Lung (tissue), 12 donors: ENCODE data around the gene BMP6. TPM values are rescaled to one million over a fixed set of nuclear protein-coding genes. Genes with fewer than 3 reads are reported as not detected.

Experiments used
- ATAC-seq: fragments of 200-7000 bp; cut with Tn5 transposase; one replicate; pipeline ENCODE4 v1.9.1; 2020; ENCODE audit warnings: moderate number of reproducible peaks; ENCODE audit not compliant: insufficient read depth, low FRiP score
- DNase-seq, 3 donors: peaks; one replicate each; pipeline ENCODE4 v3.0.0-alpha.2; 2013 to 2017
- H3K27ac ChIP-seq, 2 donors: one replicate each; pipeline ENCODE4 v1.5.1; 2013; ENCODE audit warnings: mild to moderate bottlenecking in 2 of 2, moderate library complexity in 2 of 2, control low read depth in 1 of 2, inconsistent platforms in 1 of 2, low read depth in 1 of 2, low read length in 1 of 2
- H3K27me3 ChIP-seq, 3 donors: one replicate each; pipeline ENCODE4 v1.5.1; 2013; ENCODE audit warnings: low read length in 2 of 3; ENCODE audit not compliant: control insufficient read depth in 3 of 3, insufficient read depth in 3 of 3
- H3K36me3 ChIP-seq, 4 donors: one replicate each; pipeline ENCODE4 v1.5.1; 2013; ENCODE audit warnings: low read length in 4 of 4, mild to moderate bottlenecking in 1 of 4, moderate library complexity in 1 of 4; ENCODE audit not compliant: control insufficient read depth in 4 of 4, insufficient read depth in 4 of 4
- H3K4me1 ChIP-seq, 5 donors: one replicate each; pipeline ENCODE4 v1.5.1; 2013; ENCODE audit warnings: low read length in 5 of 5, mild to moderate bottlenecking in 2 of 5, moderate library complexity in 1 of 5; ENCODE audit not compliant: control insufficient read depth in 5 of 5, insufficient read depth in 5 of 5
- H3K4me3 ChIP-seq: one replicate; pipeline ENCODE4 v1.5.1; 2013; ENCODE audit warnings: mild to moderate bottlenecking, control low read depth, moderate library complexity
- H3K9ac ChIP-seq, 2 donors: one replicate each; pipeline ENCODE4 v1.5.1; 2013; ENCODE audit warnings: low read length in 2 of 2, control low read depth in 1 of 2; ENCODE audit not compliant: insufficient read depth in 1 of 2
- H3K9me3 ChIP-seq, 4 donors: one replicate each; pipeline ENCODE4 v1.5.1; 2013; ENCODE audit warnings: low read length in 3 of 4, mild to moderate bottlenecking in 1 of 4, moderate library complexity in 1 of 4; ENCODE audit not compliant: control insufficient read depth in 4 of 4, insufficient read depth in 3 of 4
- CTCF ChIP-seq: IDR thresholded peaks from 2 replicates; pipeline ENCODE4 v1.5.1; 2012; ENCODE audit warnings: mild to moderate bottlenecking; ENCODE audit errors: control extremely low read depth, extremely low read depth
- WGBS, 2 donors: extraction: QIAGEN DNeasy Blood & Tissue Kit; methylation state at CpG; one replicate each; pipeline ENCODE4 v1.1.7; 2013; 5-methylcytosine and 5-hydroxymethylcytosine counted together
- polyA plus RNA-seq, 2 donors: library from polyadenylated mRNA; stranded (reverse); fragments of 200-250 nt; gene quantifications; one replicate each; pipeline ENCODE4 v1.2.1, GENCODE V29; 2013
- total RNA-seq, 2 donors: library from RNA; depleted of rRNA in 1 of 2; stranded (reverse); fragments of >200 nt in 1 of 2; gene quantifications; one replicate each; pipeline ENCODE4 v1.2.1, GENCODE V29; 2014 to 2021
- donor health status: control.
- donor health status: control.
- donor health status: Bipolar disorder and iron deficiency.
- donor health status: healthy.
- donor health status: DM: yes; HTN: yes; CAD: no.

BMP6 gene
- total and polyA plus RNA-seq, 4 donors, result 2.3 to 17.3 (median 10.6) TPM

GRCh38 chr6:7899101-7899888 lies 173.4 kb downstream of the BMP6 start:
- H3K4me1 ChIP-seq, result peaks cover 0 to 23% (median 6%) of the 10 kb centered on the region in 5 donors
- H3K27me3 ChIP-seq, result no peaks in the 10 kb centered on the region
- no peak overlapping the region for H3K4me3 ChIP-seq
- H3K36me3 ChIP-seq, result peaks cover 49 to 63% (median 52%) of the 10 kb centered on the region in 4 donors
- 75 to 86% methylated on average over 5 of the region's 5 CpGs for WGBS, 2 donors
- H3K9ac ChIP-seq, result no peak overlapping the region
- no peak for TF ChIP-seq CTCF
- H3K9me3 ChIP-seq, result no peaks in the 10 kb centered on the region
- peak; percentile 10 for ATAC-seq
- DNase-seq, result peak; percentile 60 to 92 (median 87)
- H3K27ac ChIP-seq, result no peak overlapping the region

GRCh38 chr6:7899889-7900213 lies 174.0 kb downstream of the BMP6 start:
- Histone ChIP-seq H3K4me3 (no peak overlapping the region), H3K9me3 (no peaks in the 10 kb centered on the region), H3K9ac (no peak overlapping the region), H3K36me3 (peaks cover 48 to 63% (median 56%) of the 10 kb centered on the region in 4 donors), H3K27me3 (no peaks in the 10 kb centered on the region), H3K4me1 (peaks cover 4 to 23% (median 9%) of the 10 kb centered on the region in 5 donors), H3K27ac (no peak overlapping the region)
- DNase-seq (no peak), ATAC-seq (no peak)
- TF ChIP-seq CTCF, result no peak
- WGBS, 2 donors, result 68 to 78% methylated on average over 4 of the region's 4 CpGs

- Histone ChIP-seq H3K27me3 (no peaks in the 10 kb centered on the region), H3K9me3 (no peaks in the 10 kb centered on the region), H3K36me3 (peaks cover 41 to 56% (median 49%) of the 10 kb centered on the region in 4 donors), H3K27ac (no peak overlapping the region), H3K9ac (no peak overlapping the region), H3K4me1 (peaks cover 5 to 23% (median 7%) of the 10 kb centered on the region in 5 donors), H3K4me3 (no peak overlapping the region)
- 85 to 86% methylated on average over 2 of the region's 2 CpGs for WGBS, 2 donors
- no peak for DNase-seq
- TF ChIP-seq CTCF, result no peak
- no peak for ATAC-seq
Observed at GRCh38 chr6:7900621-7901020, 174.7 kb downstream of the BMP6 start.

- no peak for DNase-seq
- H3K9me3 ChIP-seq, result no peaks in the 10 kb centered on the region
- TF ChIP-seq CTCF, result no peak
- H3K36me3 ChIP-seq, result peaks cover 40 to 53% (median 45%) of the 10 kb centered on the region in 4 donors
- H3K27ac ChIP-seq, result no peak overlapping the region
- no peak for ATAC-seq
- WGBS, 2 donors, result 85 to 93% methylated on average over 9 of the region's 9 CpGs
- H3K4me1 ChIP-seq, result peaks cover 5 to 23% (median 7%) of the 10 kb centered on the region in 5 donors
- no peak overlapping the region for H3K4me3 ChIP-seq
- H3K9ac ChIP-seq, result no peak overlapping the region
- H3K27me3 ChIP-seq, result no peaks in the 10 kb centered on the region
Observed at GRCh38 chr6:7901056-7901455, 175.2 kb downstream of the BMP6 start.
